IMR-90 (cell line): ENCODE measurements around the gene TNIP2. TPM values are rescaled to one million over a fixed set of nuclear protein-coding genes. Genes with fewer than 3 reads are reported as not detected.

ENCODE experiments used
- ELK1 ChIP-seq: fragments of 150-350 bp; IDR thresholded peaks from 2 replicates; pipeline ENCODE4 v1.6.1; 2016; ENCODE audit warnings: low read depth, mild to moderate bottlenecking, low read length, moderate library complexity, borderline replicate concordance
- polyA plus RNA-seq, 3 experiments: library from polyadenylated mRNA; depleted of rRNA; stranded (reverse); fragments of >200 nt; gene quantifications; 2 replicates each; pipeline ENCODE4 v1.2.3, GENCODE V29; 2012; ENCODE audit warnings: low replicate concordance in 1 of 3
- total RNA-seq: library from RNA; depleted of rRNA; stranded (reverse); fragments of >200 nt; gene quantifications from 2 replicates; pipeline ENCODE4 v1.2.3, GENCODE V29; 2012

TNIP2 gene
- total and polyA plus RNA-seq, 2 of the 4 experiments (the other 2 are of a cell fraction) = 33.3 to 38.5 TPM

GRCh38 chr4:2796849-2797544 is 40.9 kb upstream of the TNIP2 start (continued):
- TF ChIP-seq ELK1 = no peak
